Hepatocyte (in vitro differentiated cells): Measurements from ENCODE around the gene PEAK1.

Experiments used
- CTCF ChIP-seq: fragments of 200-600 bp; sonication (generic); IDR thresholded peaks from 2 replicates; pipeline ENCODE4 v1.5.1; 2016; ENCODE audit warnings: antibody characterized with exemption, mild to moderate bottlenecking; ENCODE audit not compliant: poor library complexity
- EZH2 ChIP-seq: fragments of 200-600 bp; sonication (generic); IDR thresholded peaks from 2 replicates; pipeline ENCODE4 v1.6.1; 2016; ENCODE audit warnings: antibody characterized with exemption, mild to moderate bottlenecking, borderline replicate concordance
- EZH2phosphoT487 ChIP-seq: fragments of 200-600 bp; sonication (generic); IDR thresholded peaks from one replicate; pipeline ENCODE4 v1.6.1; 2018; ENCODE audit warnings: antibody characterized with exemption, mild to moderate bottlenecking, low read depth, moderate library complexity; ENCODE audit not compliant: unreplicated experiment, severe bottlenecking

- TF ChIP-seq CTCF (no peak), EZH2phosphoT487 (no peak), EZH2 (no peak)
Measured at GRCh38 chr15:77370580-77370979, 49.3 kb downstream of the PEAK1 start.
